NCI-H1436 treated with DMSO at 0.1 percent for 48 hours (cell line): ENCODE measurements around the gene CAPZB.

Source experiments
- DNase-seq: peaks from one replicate; lab custom pipeline; 2025; lab: John Stamatoyannopoulos, UW

Gene CAPZB

GRCh38 chr1:19468397-19468956 lies 16.9 kb downstream of the CAPZB start:
- DNase-seq: no peak

- no peak for DNase-seq
Observed at GRCh38 chr1:19467199-19468187, 17.8 kb downstream of the CAPZB start.

- DNase-seq: no peak
Observed at GRCh38 chr1:19466112-19466561, 19.2 kb downstream of the CAPZB start.

- DNase-seq: no peak
Observed at GRCh38 chr1:19465650-19466049, 19.7 kb downstream of the CAPZB start.

- DNase-seq: no peak
Observed at GRCh38 chr1:19465123-19465522, 20.2 kb downstream of the CAPZB start.

- DNase-seq: no peak
Observed at GRCh38 chr1:19464696-19465095, 20.6 kb downstream of the CAPZB start.

- DNase-seq: no peak
Observed at GRCh38 chr1:19463504-19463803, 21.9 kb downstream of the CAPZB start.

GRCh38 chr1:19462781-19463503 lies 22.4 kb downstream of the CAPZB start:
- DNase-seq: no peak

GRCh38 chr1:19461220-19461554 lies 24.2 kb downstream of the CAPZB start:
- no peak for DNase-seq

- no peak for DNase-seq
Observed at GRCh38 chr1:19460535-19461219, 24.7 kb downstream of the CAPZB start.

GRCh38 chr1:19458815-19459417 lies 26.4 kb downstream of the CAPZB start:
- DNase-seq: no peak

- no peak for DNase-seq
Observed at GRCh38 chr1:19457607-19458006, 27.7 kb downstream of the CAPZB start.

- no peak for DNase-seq
Observed at GRCh38 chr1:19456968-19457441, 28.3 kb downstream of the CAPZB start.

- DNase-seq: no peak
Observed at GRCh38 chr1:19455353-19455752, 30.0 kb downstream of the CAPZB start.

GRCh38 chr1:19454265-19455146 lies 30.8 kb downstream of the CAPZB start:
- DNase-seq: no peak

GRCh38 chr1:19453741-19454201 lies 31.6 kb downstream of the CAPZB start:
- no peak for DNase-seq

GRCh38 chr1:19452221-19452663 lies 33.1 kb downstream of the CAPZB start:
- DNase-seq: no peak

- DNase-seq: no peak
Observed at GRCh38 chr1:19450811-19451515, 34.4 kb downstream of the CAPZB start.

GRCh38 chr1:19449454-19450228 lies 35.7 kb downstream of the CAPZB start:
- DNase-seq: no peak
